NCI-H69 (cell line): Measurements from ENCODE around the gene SNX8.

ENCODE experiments used
- DNase-seq: peaks from one replicate; lab custom pipeline; 2025; lab: John Stamatoyannopoulos, UW

The SNX8 gene

DNA sequence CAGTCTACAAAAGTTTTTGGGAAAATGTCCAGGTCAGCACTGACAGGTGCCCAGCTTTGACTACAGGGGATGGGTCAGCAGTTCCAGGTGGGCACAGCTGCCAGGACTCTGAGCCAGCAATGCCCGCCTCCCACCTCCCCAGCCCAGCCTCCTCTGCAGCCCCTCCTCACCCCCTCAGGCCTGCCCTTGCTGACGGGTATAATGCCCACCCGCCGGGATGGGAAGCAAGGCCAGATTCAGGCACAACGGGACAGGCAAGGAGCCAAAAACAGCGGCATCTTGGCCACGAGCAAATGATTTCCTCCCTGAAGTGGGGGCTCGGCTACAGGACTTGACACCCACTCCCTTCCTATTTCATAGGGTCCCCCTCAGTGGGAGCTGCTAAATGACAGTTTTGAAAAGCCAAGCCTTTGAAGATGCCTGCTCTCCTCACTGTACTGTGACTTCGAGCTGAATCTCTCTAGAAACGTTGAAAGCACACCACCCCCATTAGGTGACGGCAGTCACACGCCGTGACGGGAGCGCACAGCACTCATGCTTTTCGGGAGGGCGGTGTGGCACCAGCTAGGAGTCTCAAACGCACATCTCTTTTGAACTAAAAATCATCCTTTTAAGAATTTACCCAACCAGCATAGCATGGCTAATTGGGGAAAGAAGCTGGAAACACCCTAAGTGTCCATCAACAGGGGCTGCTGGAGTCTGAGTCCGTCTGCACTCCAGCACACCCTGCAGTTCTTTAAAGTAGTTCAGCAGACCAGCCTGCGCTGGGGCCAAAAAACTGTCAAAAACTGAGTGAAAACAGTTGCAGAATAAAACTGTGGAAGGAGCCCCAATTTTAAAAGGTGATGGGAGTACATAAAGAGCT lies 111.1 kb downstream of the SNX8 start:
- DNase-seq, result no peak

DNA sequence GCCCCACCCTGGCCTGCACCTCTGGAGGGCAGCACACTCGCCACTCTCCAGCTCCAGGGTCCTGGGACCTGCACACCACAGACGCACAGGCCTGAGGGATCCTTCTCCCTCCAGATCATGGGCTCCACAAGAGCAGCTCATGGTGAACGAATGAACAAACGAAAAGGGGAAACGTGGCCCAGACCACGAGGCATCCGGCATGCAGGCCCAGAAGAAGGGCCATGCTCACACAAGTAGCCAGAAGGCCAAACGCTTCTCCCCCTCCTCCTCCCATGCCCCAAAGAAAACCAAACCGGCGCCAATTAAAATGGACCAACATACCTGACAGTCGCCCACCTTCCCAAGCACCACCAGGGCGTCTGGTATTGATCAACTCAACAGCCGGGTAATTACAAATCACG lies 111.9 kb downstream of the SNX8 start:
- no peak for DNase-seq
